MCF 10A (cell line): ENCODE data around the gene EFCC1. TPM values are rescaled to one million over a fixed set of nuclear protein-coding genes. Genes with fewer than 3 reads are reported as not detected.

Source experiments
- BruUV-seq: library from RNA; stranded (reverse); fragments of 400-500 nt; replicated peaks from 2 replicates; lab custom pipeline; 2021; lab: Mats Ljungman, UMichigan
- CTCF ChIA-PET: fragments of 300-600 bp; sonication (Branson Sonifier 250); formaldehyde crosslinking; extraction: SDS; loops from one replicate; lab custom pipeline; 2021; ENCODE audit warnings: antibody characterized with exemption, inconsistent platforms; lab: Yijun Ruan, JAX
- POLR2A ChIA-PET: fragments of 300-600, 350-650 bp; sonication (Branson Sonifier 250); formaldehyde crosslinking; extraction: SDS; loops from one replicate; lab custom pipeline; 2020; ENCODE audit warnings: antibody characterized with exemption, inconsistent platforms; lab: Yijun Ruan, JAX
- DNase-seq: peaks from one replicate; pipeline ENCODE4 v3.0.0-alpha.2; 2018; ENCODE audit not compliant: unreplicated experiment
- H3K27ac Mint-ChIP-seq: one replicate; pipeline ENCODE4 v1.8.0; 2022; ENCODE audit warnings: mild to moderate bottlenecking, low read depth, mixed read lengths; ENCODE audit not compliant: unreplicated experiment
- H3K27me3 Mint-ChIP-seq: one replicate; pipeline ENCODE4 v1.8.0; 2022; ENCODE audit warnings: mixed read lengths; ENCODE audit not compliant: insufficient read depth, unreplicated experiment
- H3K36me3 Mint-ChIP-seq: one replicate; pipeline ENCODE4 v1.8.0; 2022; ENCODE audit warnings: mild to moderate bottlenecking, moderate library complexity, mixed read lengths; ENCODE audit not compliant: insufficient read depth, unreplicated experiment
- H3K4me1 Mint-ChIP-seq: one replicate; pipeline ENCODE4 v1.8.0; 2022; ENCODE audit warnings: mixed read lengths; ENCODE audit not compliant: insufficient read depth, unreplicated experiment
- H3K4me3 Mint-ChIP-seq: one replicate; pipeline ENCODE4 v1.8.0; 2022; ENCODE audit warnings: mild to moderate bottlenecking, moderate library complexity, mixed read lengths; ENCODE audit not compliant: unreplicated experiment
- H3K9me3 Mint-ChIP-seq: one replicate; pipeline ENCODE4 v1.8.0; 2022; ENCODE audit warnings: mixed read lengths; ENCODE audit not compliant: unreplicated experiment
- intact Hi-C: fragments of 100-400 bp; cut with micrococcal nuclease; formaldehyde crosslinking; loops from 2 replicates; pipeline ENCODE4 v1.14.1; 2022
- total RNA-seq: library from RNA; stranded (reverse); gene quantifications from 2 replicates; pipeline ENCODE4 v1.2.3, GENCODE V29; 2022
- TF ChIP-seq, protein P1 (sequence below): fragments of 200-600 bp; IDR thresholded peaks from one replicate; pipeline ENCODE4 v1.8.0; 2022; ENCODE audit warnings: antibody characterized with exemption, mild to moderate bottlenecking; ENCODE audit not compliant: unreplicated experiment

The EFCC1 gene
- total RNA-seq, 1 experiment from 2014 or later = not detected

DNA sequence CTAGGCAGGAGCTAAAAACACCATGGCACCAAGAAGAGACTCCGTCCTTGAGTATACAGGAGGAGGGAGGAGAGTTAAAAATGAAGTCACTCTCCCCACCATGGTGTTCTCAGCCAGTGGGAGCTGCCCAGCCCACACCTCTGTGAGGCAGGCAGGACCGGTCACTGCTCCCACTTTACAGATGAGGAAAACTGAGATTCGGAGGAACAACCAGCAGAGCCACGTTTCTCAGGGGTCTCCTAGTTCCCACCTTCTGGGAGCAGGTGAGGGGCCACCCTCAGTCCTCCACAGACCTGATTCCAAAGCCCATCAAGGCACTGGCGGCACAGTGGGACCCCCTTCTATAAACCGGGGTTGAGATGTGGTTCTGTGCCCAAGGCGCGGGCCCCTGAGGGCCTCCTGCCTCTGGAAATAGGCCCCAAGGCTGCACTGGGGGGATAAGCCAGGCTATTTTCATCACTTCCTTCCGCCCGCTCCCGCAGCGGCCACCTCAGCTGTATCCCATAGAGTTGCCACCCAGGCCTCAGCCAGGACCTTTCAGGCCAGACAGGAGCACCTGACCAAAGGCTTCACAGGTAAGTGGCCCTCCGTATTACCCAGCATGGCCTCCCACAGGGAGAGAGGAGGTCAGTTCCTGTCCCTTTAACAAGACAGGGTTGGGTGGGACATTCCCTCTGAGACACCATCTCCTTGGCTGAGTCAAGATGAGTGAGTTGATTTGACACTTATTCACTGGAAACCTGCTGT lies 59.3 kb downstream of the EFCC1 start, which contains the start of gene GP9:
Gene GP9 (plus strand): TSS at position 504 of the 747 bp plus-strand sequence. CDS start 961 bp downstream, outside the sequence.
- TF ChIP-seq, protein P1, sequence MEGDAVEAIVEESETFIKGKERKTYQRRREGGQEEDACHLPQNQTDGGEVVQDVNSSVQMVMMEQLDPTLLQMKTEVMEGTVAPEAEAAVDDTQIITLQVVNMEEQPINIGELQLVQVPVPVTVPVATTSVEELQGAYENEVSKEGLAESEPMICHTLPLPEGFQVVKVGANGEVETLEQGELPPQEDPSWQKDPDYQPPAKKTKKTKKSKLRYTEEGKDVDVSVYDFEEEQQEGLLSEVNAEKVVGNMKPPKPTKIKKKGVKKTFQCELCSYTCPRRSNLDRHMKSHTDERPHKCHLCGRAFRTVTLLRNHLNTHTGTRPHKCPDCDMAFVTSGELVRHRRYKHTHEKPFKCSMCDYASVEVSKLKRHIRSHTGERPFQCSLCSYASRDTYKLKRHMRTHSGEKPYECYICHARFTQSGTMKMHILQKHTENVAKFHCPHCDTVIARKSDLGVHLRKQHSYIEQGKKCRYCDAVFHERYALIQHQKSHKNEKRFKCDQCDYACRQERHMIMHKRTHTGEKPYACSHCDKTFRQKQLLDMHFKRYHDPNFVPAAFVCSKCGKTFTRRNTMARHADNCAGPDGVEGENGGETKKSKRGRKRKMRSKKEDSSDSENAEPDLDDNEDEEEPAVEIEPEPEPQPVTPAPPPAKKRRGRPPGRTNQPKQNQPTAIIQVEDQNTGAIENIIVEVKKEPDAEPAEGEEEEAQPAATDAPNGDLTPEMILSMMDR = no peak
- POLR2A ChIA-PET = no interaction called here
- no peaks in the 10 kb centered on the region for H3K36me3 Mint-ChIP-seq
- CTCF ChIA-PET = interaction anchor here (1.6 kb wide), 1 partner anchor 90 kb away, joined by 10 read pairs; no protein-coding TSS in a partner anchor
- intact Hi-C loops = no loop called here
- BruUV-seq = no TSS peak
- no peaks in the 10 kb centered on the region for H3K9me3 Mint-ChIP-seq
- H3K4me3 Mint-ChIP-seq = no peak within 1 kb of the TSS
- peaks cover 20% of the 10 kb centered on the region for H3K27me3 Mint-ChIP-seq
- no peak for DNase-seq
- H3K27ac Mint-ChIP-seq = no peak within 1 kb of the TSS
- H3K4me1 Mint-ChIP-seq = no peaks in the 10 kb centered on the region

DNA sequence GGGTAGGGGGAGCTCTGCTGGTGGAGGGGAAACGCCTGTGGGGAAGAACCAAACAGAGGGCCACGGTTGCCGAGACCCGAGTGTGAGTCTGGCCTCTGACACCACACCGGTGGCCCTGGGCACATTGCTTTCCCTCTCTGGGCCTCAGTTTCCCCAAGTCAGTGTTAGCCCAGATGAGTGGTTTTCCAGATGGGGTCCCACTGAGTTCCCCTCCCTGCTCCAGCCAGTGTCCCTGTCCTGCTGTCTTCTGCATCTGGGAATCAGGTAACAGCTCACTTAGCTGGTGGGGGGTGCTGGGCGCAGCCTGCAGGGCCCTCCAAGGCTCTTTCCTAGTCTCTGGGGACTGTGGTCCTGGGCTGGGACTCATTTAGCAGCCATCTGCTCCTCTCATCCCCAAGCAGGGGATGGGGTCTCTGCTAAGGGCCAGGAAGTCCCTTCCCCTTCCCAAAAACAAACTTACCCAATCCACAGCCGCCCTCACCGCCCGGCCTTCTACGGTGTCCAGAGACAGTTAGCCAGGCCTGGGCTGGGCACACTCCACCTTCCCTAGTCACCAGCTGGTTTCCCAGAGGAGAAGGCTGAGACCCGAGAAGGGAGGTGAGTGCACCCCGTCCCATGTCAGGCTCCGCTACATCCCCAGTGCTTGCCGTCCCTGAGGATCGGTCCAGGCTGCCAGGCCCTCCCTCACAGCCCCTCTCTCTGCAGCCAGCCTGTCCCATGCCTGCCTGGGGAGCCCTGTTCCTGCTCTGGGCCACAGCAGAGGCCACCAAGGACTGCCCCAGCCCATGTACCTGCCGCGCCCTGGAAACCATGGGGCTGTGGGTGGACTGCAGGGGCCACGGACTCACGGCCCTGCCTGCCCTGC lies 60.2 kb downstream of the EFCC1 start:
- no peaks in the 10 kb centered on the region for H3K36me3 Mint-ChIP-seq
- H3K4me3 Mint-ChIP-seq = no peak overlapping the region
- no TSS peak for BruUV-seq
- TF ChIP-seq, protein P1 = no peak
- H3K9me3 Mint-ChIP-seq = no peaks in the 10 kb centered on the region
- no peak overlapping the region for H3K27ac Mint-ChIP-seq
- ChIA-PET CTCF (interaction anchor here (1.6 kb wide), 1 partner anchor 91 kb away, joined by 10 read pairs; no protein-coding TSS in a partner anchor), POLR2A (interaction anchor here (0.9 kb wide), 1 partner anchor 8 kb away, joined by 3 read pairs; no protein-coding TSS in a partner anchor)
- intact Hi-C loops = no loop called here
- no peaks in the 10 kb centered on the region for H3K4me1 Mint-ChIP-seq
- no peak for DNase-seq
- H3K27me3 Mint-ChIP-seq = peaks cover 18% of the 10 kb centered on the region

DNA sequence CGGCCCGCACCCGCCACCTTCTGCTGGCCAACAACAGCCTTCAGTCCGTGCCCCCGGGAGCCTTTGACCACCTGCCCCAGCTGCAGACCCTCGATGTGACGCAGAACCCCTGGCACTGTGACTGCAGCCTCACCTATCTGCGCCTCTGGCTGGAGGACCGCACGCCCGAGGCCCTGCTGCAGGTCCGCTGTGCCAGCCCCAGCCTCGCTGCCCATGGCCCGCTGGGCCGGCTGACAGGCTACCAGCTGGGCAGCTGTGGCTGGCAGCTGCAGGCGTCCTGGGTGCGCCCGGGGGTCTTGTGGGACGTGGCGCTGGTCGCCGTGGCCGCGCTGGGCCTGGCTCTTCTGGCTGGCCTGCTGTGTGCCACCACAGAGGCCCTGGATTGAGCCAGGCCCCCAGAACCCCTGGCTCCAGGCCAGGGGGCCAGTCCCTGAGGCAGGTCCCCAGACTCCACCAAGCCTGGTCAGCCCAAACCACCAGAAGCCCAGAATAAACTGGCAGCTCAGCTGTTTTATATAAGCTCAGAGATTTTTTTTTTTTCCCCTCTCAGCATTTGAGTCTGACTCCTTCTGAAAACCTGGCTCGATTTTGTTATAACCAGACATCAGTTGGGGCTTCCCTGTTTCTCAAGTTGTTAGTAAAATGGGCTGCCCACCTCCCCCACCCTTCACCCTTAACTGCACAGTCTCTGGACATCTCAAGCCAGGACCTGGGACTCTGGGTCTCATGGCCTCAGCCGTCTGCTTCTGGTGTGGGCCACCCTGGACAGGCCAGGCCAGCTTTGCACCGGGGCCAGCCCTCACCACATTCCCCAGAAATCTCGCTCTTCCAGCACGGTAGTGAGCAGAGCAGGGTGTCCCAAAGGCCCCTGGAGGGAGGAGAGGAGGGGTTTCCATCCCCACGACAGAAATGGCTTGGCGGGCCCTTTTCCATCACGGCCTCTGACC lies 61.1 kb downstream of the EFCC1 start:
- peaks cover 9% of the 10 kb centered on the region for H3K27me3 Mint-ChIP-seq
- POLR2A ChIA-PET = interaction anchor here (0.9 kb wide), 1 partner anchor 8 kb away, joined by 3 read pairs; no protein-coding TSS in a partner anchor
- CTCF ChIA-PET = interaction anchor here (0.7 to 1.2 kb wide), 2 partner anchors 9 to 288 kb away, joined by 4 to 7 read pairs; no protein-coding TSS in a partner anchor

More for the DNA sequence above, 61.1 kb downstream of the EFCC1 start:
- H3K4me1 Mint-ChIP-seq = no peaks in the 10 kb centered on the region
- intact Hi-C loops = no loop called here
- H3K9me3 Mint-ChIP-seq = no peaks in the 10 kb centered on the region
- DNase-seq = no peak
- no peaks in the 10 kb centered on the region for H3K36me3 Mint-ChIP-seq
- H3K27ac Mint-ChIP-seq = no peak overlapping the region
- no peak overlapping the region for H3K4me3 Mint-ChIP-seq
- TF ChIP-seq, protein P1 = no peak
- no TSS peak for BruUV-seq
